NCI-H1417 treated with DMSO at 0.1 percent for 48 hours (cell line): ENCODE data around the gene RNF144B.
"Not testable (repeated sequence)": the region's sequence is repeated elsewhere in the genome, so short reads cannot be mapped to it uniquely, and the experiment has no call there.

ENCODE experiments used
- DNase-seq: peaks from one replicate; lab custom pipeline; 2025; lab: John Stamatoyannopoulos, UW

Gene RNF144B

GRCh38 chr6:18371656-18372055 is 15.5 kb upstream of the RNF144B start:
- no peak for DNase-seq

- no peak for DNase-seq
Observed at GRCh38 chr6:18380158-18380836, 6.9 kb upstream of the RNF144B start.

GRCh38 chr6:18380851-18381250 is 6.3 kb upstream of the RNF144B start:
- DNase-seq = no peak

GRCh38 chr6:18383441-18383840 is 3.7 kb upstream of the RNF144B start:
- DNase-seq = no peak

- DNase-seq = no peak
Observed at GRCh38 chr6:18384621-18385020, 2.5 kb upstream of the RNF144B start.

- DNase-seq = no peak
Observed at GRCh38 chr6:18386298-18386976, 713 bp upstream of the RNF144B start.

- no peak for DNase-seq
Observed at GRCh38 chr6:18388271-18388670, 1.1 kb downstream of the RNF144B start.

- no peak for DNase-seq
Observed at GRCh38 chr6:18388942-18389341, 1.8 kb downstream of the RNF144B start.

GRCh38 chr6:18389479-18389878 is 2.3 kb downstream of the RNF144B start:
- no peak for DNase-seq

GRCh38 chr6:18390476-18390875 is 3.3 kb downstream of the RNF144B start:
- DNase-seq = no peak

- no peak for DNase-seq
Observed at GRCh38 chr6:18391023-18391422, 3.9 kb downstream of the RNF144B start.

GRCh38 chr6:18392346-18392877 is 5.3 kb downstream of the RNF144B start:
- no peak for DNase-seq

- DNase-seq = no peak
Observed at GRCh38 chr6:18393698-18394097, 6.5 kb downstream of the RNF144B start.

- DNase-seq = no peak
Observed at GRCh38 chr6:18395177-18395855, 8.2 kb downstream of the RNF144B start.

GRCh38 chr6:18395856-18396197 is 8.7 kb downstream of the RNF144B start:
- DNase-seq = no peak

GRCh38 chr6:18397701-18398100 is 10.6 kb downstream of the RNF144B start:
- no peak for DNase-seq

GRCh38 chr6:18398225-18398624 is 11.1 kb downstream of the RNF144B start:
- DNase-seq = not testable (repeated sequence)

- DNase-seq = no peak
Observed at GRCh38 chr6:18400831-18401446, 13.8 kb downstream of the RNF144B start.

- DNase-seq = not testable (repeated sequence)
Observed at GRCh38 chr6:18404965-18405364, 17.8 kb downstream of the RNF144B start.

- no peak for DNase-seq
Observed at GRCh38 chr6:18405477-18406293, 18.5 kb downstream of the RNF144B start.

GRCh38 chr6:18406955-18407749 is 20.0 kb downstream of the RNF144B start:
- no peak for DNase-seq
